ENCODE measurements around the gene ADAM22. TPM values are rescaled to one million over a fixed set of nuclear protein-coding genes. Genes with fewer than 3 reads are reported as not detected.

The ADAM22 gene
- polyA plus RNA-seq, 1 of the 3 experiments (the other 2 are of a cell fraction), result 3.0 TPM

DNA sequence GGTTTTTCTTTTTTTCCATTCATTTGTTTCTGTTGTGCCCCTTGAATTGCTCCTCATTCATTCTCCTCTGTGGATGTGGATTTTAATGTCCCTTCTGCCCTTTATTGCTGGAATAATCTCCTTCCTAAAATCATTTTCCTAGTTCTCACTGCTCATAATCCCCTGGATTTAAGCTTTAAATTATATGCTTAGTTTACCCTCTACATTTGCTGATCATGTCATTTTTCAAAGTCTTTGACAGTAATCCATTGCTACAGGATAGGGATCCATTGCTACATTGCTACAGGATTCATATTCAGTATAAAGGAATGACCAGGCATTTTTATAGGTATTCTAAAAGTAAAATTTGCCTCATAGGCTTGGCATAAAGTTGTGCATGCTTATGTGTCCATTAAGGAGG lies 14.3 kb downstream of the ADAM22 start:
- Histone ChIP-seq H3K4me2 (no peak overlapping the region), H3K4me1 (ENCODE audit: control insufficient read depth in 1 of 2, insufficient read depth in 2 of 2, low read depth in 1 of 2, low read length in 1 of 2) (no peaks in the 10 kb centered on the region; a peak in 2 of 4 replicates), H3K9me3 (no peaks in the 10 kb centered on the region), H3K9ac (no peak overlapping the region), H3K79me2 (ENCODE audit: insufficient read depth) (no peaks in the 10 kb centered on the region), H4K20me1 (ENCODE audit: insufficient read depth) (no peaks in the 10 kb centered on the region), H3F3A (replicated peaks; ENCODE audit: insufficient read depth) (no peaks in the 10 kb centered on the region), H3K27me3 (ENCODE audit: insufficient read depth) (no peaks in the 10 kb centered on the region), H2AFZ (ENCODE audit: low read depth) (no peak overlapping the region), H3K4me3 (ENCODE audit: low read depth in 2 of 2, low read length in 1 of 2) (no peak overlapping the region), H3K36me3 (replicated peaks in 1 of 2; ENCODE audit: control insufficient read depth in 1 of 2, insufficient read depth in 2 of 2, low read length in 1 of 2) (no peaks in the 10 kb centered on the region), H3K9me2 (no peaks in the 10 kb centered on the region), H3K27ac (ENCODE audit: low read depth in 2 of 2, low read length in 1 of 2) (no peak overlapping the region; a peak in 1 of 4 replicates)
- POLR2A ChIA-PET, result no interaction called here
- no peak for DNase-seq
- TF ChIP-seq FOXJ3 (CRISPR knock-in tag; IDR thresholded peaks at IDR 0.05) (no peak), FOXM1 (IDR thresholded peaks at IDR 0.05; ENCODE audit: low read depth) (no peak), TEAD4 (IDR thresholded peaks at IDR 0.05; ENCODE audit: borderline replicate concordance, insufficient read depth) (no peak), GATA2 (CRISPR knock-in tag; IDR thresholded peaks at IDR 0.05) (no peak), NFIC (IDR thresholded peaks at IDR 0.05; ENCODE audit: borderline replicate concordance) (no peak), GABPA (IDR thresholded peaks at IDR 0.05; ENCODE audit: low read depth) (no peak), FOSL2 (IDR thresholded peaks at IDR 0.05; ENCODE audit: borderline replicate concordance, low read depth) (no peak), POLR2AphosphoS5 (IDR thresholded peaks at IDR 0.05; ENCODE audit: low read depth, low read length) (no peak)
- TF ChIP-seq, protein P1, sequence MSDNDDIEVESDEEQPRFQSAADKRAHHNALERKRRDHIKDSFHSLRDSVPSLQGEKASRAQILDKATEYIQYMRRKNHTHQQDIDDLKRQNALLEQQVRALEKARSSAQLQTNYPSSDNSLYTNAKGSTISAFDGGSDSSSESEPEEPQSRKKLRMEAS (IDR thresholded peaks at IDR 0.05; ENCODE audit: low read depth), result no peak
- TF ChIP-seq, protein P2, sequence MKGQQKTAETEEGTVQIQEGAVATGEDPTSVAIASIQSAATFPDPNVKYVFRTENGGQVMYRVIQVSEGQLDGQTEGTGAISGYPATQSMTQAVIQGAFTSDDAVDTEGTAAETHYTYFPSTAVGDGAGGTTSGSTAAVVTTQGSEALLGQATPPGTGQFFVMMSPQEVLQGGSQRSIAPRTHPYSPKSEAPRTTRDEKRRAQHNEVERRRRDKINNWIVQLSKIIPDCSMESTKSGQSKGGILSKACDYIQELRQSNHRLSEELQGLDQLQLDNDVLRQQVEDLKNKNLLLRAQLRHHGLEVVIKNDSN (IDR thresholded peaks at IDR 0.05; ENCODE audit: borderline replicate concordance, low read depth), result no peak
- TF ChIP-seq, protein P3, sequence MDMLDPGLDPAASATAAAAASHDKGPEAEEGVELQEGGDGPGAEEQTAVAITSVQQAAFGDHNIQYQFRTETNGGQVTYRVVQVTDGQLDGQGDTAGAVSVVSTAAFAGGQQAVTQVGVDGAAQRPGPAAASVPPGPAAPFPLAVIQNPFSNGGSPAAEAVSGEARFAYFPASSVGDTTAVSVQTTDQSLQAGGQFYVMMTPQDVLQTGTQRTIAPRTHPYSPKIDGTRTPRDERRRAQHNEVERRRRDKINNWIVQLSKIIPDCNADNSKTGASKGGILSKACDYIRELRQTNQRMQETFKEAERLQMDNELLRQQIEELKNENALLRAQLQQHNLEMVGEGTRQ (IDR thresholded peaks at IDR 0.05; ENCODE audit: borderline replicate concordance, low read depth, low read length), result no peak
- CTCF ChIA-PET, result interaction anchor here (1.5 kb wide), 1 partner anchor 17 kb away, joined by 3 read pairs; no protein-coding TSS in a partner anchor

DNA sequence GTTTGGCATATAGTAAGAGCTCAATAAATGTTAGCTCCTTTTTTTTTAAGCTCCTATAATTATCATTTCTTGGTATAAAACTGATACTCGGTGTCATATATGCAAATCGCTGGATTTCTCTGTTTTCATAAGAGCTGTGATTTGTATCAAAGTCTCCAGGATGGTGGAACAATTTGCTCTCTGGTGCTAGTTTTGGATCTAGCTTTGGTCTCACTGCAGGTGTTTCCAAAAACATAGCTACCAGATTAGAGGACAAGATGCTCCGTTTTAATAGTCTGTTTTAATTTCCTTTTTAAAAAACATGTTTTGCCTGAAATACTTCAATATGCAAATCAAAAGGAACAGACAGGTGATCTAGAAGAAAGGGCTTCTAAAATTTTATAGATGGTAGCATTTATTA lies 25.3 kb downstream of the ADAM22 start:
- Histone ChIP-seq H3K4me2 (no peak overlapping the region), H3K9me3 (no peaks in the 10 kb centered on the region), H3K36me3 (replicated peaks in 1 of 2; ENCODE audit: control insufficient read depth in 1 of 2, insufficient read depth in 2 of 2, low read length in 1 of 2) (no peaks in the 10 kb centered on the region), H3K9ac (no peak overlapping the region), H3K4me1 (ENCODE audit: control insufficient read depth in 1 of 2, insufficient read depth in 2 of 2, low read depth in 1 of 2, low read length in 1 of 2) (peaks cover 0 to 3% of the 10 kb centered on the region in 2 experiments; a peak in 2 of 4 replicates), H3F3A (replicated peaks; ENCODE audit: insufficient read depth) (no peaks in the 10 kb centered on the region), H3K9me2 (no peaks in the 10 kb centered on the region), H3K4me3 (ENCODE audit: low read depth in 2 of 2, low read length in 1 of 2) (no peak overlapping the region), H4K20me1 (ENCODE audit: insufficient read depth) (no peaks in the 10 kb centered on the region), H3K27me3 (ENCODE audit: insufficient read depth) (no peaks in the 10 kb centered on the region), H3K27ac (ENCODE audit: low read depth in 2 of 2, low read length in 1 of 2) (no peak overlapping the region), H2AFZ (ENCODE audit: low read depth) (no peak overlapping the region), H3K79me2 (ENCODE audit: insufficient read depth) (no peaks in the 10 kb centered on the region)
- DNase-seq, result no peak
- 84% methylated on average over 3 of the region's 3 CpGs for WGBS (ENCODE audit: low lambda C conversion rate)
- CTCF ChIA-PET, result interaction anchor here (0.7 to 1.6 kb wide), 4 partner anchors 15 to 133 kb away, joined by 3 to 6 read pairs (median 4); partner anchors contain the start of gene ADAM22
- TF ChIP-seq, protein P4, sequence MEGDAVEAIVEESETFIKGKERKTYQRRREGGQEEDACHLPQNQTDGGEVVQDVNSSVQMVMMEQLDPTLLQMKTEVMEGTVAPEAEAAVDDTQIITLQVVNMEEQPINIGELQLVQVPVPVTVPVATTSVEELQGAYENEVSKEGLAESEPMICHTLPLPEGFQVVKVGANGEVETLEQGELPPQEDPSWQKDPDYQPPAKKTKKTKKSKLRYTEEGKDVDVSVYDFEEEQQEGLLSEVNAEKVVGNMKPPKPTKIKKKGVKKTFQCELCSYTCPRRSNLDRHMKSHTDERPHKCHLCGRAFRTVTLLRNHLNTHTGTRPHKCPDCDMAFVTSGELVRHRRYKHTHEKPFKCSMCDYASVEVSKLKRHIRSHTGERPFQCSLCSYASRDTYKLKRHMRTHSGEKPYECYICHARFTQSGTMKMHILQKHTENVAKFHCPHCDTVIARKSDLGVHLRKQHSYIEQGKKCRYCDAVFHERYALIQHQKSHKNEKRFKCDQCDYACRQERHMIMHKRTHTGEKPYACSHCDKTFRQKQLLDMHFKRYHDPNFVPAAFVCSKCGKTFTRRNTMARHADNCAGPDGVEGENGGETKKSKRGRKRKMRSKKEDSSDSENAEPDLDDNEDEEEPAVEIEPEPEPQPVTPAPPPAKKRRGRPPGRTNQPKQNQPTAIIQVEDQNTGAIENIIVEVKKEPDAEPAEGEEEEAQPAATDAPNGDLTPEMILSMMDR (IDR thresholded peaks at IDR 0.05), result no peak
- TF ChIP-seq POLR2AphosphoS5 (IDR thresholded peaks at IDR 0.05; ENCODE audit: low read depth, low read length), result no peak
- TF ChIP-seq ELF1 (IDR thresholded peaks at IDR 0.05), result no peak
- POLR2A ChIA-PET, result no interaction called here

All from SK-N-SH (cell line).